GM10847 (cell line): ENCODE measurements around the gene ATP1A3.

Experiments used
- POLR2A ChIP-seq: IDR thresholded peaks from 2 replicates; pipeline ENCODE4 v1.6.1; 2011; ENCODE audit not compliant: insufficient read length; ENCODE audit errors: extremely low read depth

Gene ATP1A3

DNA sequence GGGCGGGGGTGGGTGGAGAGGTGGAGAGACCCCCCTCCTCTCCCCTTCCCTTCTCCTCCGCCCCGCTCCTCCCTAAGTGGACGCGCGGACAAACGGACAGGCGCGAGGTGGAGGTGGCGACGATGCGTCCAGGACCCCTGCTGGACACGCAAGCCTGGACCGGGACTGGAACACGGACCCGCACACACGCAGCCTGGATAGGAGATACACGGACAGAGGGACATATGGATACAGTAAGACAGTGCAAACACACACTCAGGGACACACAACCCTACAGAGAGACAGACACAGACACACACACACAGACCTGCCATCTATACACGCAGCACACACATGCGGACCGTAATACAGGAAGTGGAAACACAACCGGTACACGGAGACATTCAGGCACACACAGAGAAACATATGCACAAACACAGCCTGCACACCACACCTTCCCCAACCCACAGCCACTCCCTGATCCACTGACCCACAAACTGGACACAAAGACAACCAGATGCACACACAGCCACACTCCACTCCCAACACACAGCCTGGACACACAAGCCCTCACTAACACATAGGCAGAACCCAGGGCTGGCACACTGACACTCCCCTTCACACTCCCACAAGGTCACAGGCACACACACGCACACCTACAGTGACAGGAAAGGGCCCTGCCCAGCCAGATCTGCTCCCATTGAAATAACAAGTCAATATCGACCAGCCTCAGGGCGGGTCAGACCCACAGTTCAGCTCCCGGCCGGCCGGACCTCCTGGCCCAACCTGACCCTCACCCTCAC lies 65.1 kb downstream of the ATP1A3 start:
- no peak for TF ChIP-seq POLR2A

DNA sequence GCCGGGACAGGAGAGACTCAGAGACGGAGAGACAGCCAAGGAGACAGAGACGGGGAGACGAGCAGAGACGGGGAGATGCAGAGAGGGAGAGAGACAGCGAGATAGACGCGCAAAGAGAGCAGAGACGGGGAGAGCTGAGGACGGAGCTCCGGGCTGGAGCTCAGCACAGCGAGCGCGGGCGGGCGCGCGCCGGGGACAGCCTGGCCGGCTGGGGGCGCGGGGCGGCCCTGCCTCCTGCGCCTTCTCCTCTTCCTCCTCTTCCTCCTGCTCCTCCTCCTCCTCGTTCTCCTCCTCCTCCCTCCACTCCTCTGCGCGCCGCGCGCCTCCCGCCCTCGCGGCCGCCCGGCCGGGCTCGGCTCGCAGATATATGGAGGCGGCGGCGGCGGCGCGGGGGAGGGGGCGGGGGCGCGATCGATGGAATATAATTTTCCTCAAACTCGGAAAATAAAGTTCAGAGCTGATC lies 65.8 kb downstream of the ATP1A3 start, which contains the start of gene ERFL:
Gene ERFL, minus strand, starts transcription at position 229 of the 463 bp plus-strand sequence. CDS start 15,530 bp downstream, outside the sequence.
- no peak for TF ChIP-seq POLR2A

GRCh38 chr19:41927497-41928192 lies 66.4 kb downstream of the ATP1A3 start:
- no peak for TF ChIP-seq POLR2A

DNA sequence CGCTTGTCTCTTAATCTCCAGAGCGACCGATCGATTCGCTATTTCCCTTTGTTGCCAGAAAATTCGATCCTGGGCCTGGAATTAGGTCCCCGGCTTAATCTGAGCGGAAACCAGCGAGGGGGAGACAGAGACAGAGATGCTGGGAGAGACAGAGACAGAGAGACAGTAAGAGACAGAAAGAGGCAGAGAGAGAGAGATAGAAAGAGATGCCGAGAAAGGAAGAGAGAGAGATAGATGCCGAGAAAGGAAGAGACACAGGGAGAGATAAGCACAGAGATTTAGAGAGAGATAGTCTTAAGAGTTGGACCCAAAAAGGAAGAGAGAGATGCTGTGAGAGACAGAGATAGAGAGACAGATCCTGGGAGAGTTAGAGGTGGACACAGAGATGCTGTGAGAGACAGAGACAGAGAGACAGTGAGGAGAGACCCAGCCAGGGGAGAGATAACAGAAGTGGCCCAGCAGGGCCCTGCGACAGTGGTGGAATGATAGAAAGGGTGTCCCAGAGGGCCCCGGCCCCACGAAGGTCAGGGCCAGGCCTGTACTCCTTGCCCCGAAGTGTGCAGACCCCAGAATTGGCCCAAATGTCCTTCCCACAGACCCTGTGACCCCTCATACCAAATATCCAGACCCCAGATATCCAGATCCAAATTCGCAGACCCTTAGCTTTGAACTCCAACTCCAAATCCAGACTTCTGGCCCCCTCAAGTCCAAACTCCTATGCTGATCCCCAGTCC lies 67.1 kb downstream of the ATP1A3 start:
- TF ChIP-seq POLR2A, result no peak

- no peak for TF ChIP-seq POLR2A
These were observed 67.8 kb downstream of the ATP1A3 start for GRCh38 chr19:41926028-41926762.

DNA sequence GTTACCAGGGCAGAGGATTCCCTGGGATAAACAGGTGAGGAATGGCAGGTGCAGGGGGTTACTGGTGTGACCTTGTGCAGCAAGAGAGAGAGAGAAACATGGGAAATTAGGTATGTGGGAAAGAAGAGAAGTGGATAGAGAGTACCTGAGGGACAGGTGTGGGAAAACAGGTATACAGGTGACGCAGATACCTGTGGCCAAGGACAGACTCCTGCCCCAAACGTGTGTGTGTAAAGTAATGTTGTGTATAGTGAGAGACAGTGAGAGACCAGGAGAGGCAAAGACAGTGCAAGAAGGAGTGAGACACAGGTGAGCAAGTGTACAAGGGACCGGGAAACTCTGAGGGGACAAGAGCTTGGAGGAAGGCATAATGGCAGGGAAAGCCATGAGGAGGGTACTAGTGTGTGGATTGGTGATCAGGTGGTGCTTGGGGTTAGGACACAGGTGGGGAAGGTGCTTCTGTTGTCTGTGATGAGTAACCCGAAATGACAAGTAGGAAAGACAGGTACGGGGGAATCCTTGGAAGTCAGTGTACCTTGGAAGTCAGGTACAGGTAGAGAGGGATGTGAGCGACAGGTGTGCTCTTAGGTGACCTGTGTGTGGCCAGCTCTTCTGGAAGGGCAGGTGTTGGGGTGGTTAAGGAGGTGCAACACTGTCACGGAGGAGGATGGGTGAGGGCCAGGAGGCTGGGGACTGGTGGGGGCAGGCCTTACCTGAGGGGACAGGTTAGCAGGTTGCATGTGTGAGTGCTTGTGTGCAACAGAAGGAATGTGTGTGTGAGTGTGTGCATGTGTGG lies 68.6 kb downstream of the ATP1A3 start:
- no peak for TF ChIP-seq POLR2A

GRCh38 chr19:41924151-41925145 lies 69.6 kb downstream of the ATP1A3 start:
- TF ChIP-seq POLR2A, result no peak

GRCh38 chr19:41923045-41923788 lies 70.8 kb downstream of the ATP1A3 start:
- TF ChIP-seq POLR2A, result no peak

GRCh38 chr19:41922585-41922984 lies 71.4 kb downstream of the ATP1A3 start:
- TF ChIP-seq POLR2A, result no peak

DNA sequence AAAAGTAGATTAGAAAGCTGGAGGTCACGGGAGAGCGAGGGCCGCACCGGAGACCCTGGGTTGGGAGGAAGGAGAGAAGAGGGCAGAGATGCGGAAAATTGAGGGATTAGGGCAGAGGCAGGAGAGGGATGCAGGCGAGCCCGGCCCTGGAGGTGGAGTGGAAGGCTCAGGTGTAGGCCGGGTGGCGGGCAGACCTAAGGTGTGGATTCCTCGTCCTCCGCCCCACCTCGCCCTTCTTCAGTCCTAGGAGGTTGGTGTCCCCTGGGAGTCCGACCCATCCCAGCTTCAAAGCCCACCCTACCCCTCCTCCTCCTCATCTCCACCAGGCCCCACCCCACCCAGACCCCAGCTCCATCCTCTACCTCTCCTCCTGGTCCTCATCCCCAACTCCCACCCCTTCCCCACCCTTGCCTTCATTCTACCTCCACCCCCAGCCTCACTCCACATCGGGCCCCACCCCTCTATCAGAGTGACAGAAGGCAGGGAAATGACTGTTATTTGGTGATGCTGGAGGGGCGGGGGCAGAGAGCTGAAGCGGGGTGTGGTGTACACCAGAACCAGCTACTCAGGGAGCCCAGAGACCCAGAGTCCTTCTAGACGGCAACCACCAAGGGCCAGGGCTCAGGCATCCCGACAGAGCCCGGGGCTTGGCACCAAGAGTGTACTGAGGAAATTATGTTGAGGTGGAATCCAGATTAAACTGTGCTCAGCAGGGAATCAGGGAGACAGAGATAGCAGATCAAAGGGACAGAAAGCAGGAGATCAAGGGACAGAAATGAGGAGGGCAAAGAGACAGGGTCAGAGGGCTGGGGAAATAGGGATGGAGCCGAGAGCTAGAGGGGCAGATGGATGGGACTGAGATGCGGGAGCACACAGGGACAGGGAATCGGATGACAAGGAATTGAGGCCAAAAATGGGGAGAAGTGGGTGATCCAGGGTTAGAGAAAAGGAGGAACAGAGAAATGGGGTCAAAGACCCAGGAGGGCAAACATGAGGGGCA lies 72.2 kb downstream of the ATP1A3 start:
- no peak for TF ChIP-seq POLR2A
